Nephron (organoid): ENCODE results near the gene PRDM16.

Experiments
- H3K27ac Mint-ChIP-seq, 3 experiments: 2 replicates each; pipeline ENCODE4 v1.8.0; 2020; ENCODE audit warnings: mixed read lengths in 3 of 3, mild to moderate bottlenecking in 2 of 3, moderate library complexity in 1 of 3
- H3K27me3 Mint-ChIP-seq: 2 replicates; pipeline ENCODE4 v1.8.0; 2021; ENCODE audit warnings: low read depth, mild to moderate bottlenecking, moderate library complexity, mixed read lengths
- H3K36me3 Mint-ChIP-seq: 2 replicates; pipeline ENCODE4 v1.8.0; 2020; ENCODE audit warnings: low read depth, mixed read lengths
- H3K4me1 Mint-ChIP-seq: 2 replicates; pipeline ENCODE4 v1.8.0; 2020; ENCODE audit warnings: mixed read lengths
- H3K4me3 Mint-ChIP-seq, 3 experiments: 2 replicates each; pipeline ENCODE4 v1.8.0; 2020; ENCODE audit warnings: mild to moderate bottlenecking in 3 of 3, mixed read lengths in 3 of 3, moderate library complexity in 2 of 3
- H3K9me3 Mint-ChIP-seq: 2 replicates; pipeline ENCODE4 v1.8.0; 2020; ENCODE audit warnings: mixed read lengths
- TF ChIP-seq, protein P1 (sequence below), 3 experiments: fragments of 200-600 bp; sonication (generic); IDR thresholded peaks; one replicate each; pipeline ENCODE4 v1.5.0; 2021; ENCODE audit warnings: antibody characterized with exemption in 3 of 3; ENCODE audit not compliant: unreplicated experiment in 3 of 3

Gene PRDM16

GRCh38 chr1:3114846-3115245 is 45.8 kb downstream of the PRDM16 start:
- Mint-ChIP-seq H3K27ac (no peak overlapping the region), H3K27me3 (peaks cover 45% of the 10 kb centered on the region), H3K36me3 (no peaks in the 10 kb centered on the region), H3K4me3 (no peak overlapping the region), H3K4me1 (peaks cover 25% of the 10 kb centered on the region), H3K9me3 (no peaks in the 10 kb centered on the region)
- TF ChIP-seq, protein P1, sequence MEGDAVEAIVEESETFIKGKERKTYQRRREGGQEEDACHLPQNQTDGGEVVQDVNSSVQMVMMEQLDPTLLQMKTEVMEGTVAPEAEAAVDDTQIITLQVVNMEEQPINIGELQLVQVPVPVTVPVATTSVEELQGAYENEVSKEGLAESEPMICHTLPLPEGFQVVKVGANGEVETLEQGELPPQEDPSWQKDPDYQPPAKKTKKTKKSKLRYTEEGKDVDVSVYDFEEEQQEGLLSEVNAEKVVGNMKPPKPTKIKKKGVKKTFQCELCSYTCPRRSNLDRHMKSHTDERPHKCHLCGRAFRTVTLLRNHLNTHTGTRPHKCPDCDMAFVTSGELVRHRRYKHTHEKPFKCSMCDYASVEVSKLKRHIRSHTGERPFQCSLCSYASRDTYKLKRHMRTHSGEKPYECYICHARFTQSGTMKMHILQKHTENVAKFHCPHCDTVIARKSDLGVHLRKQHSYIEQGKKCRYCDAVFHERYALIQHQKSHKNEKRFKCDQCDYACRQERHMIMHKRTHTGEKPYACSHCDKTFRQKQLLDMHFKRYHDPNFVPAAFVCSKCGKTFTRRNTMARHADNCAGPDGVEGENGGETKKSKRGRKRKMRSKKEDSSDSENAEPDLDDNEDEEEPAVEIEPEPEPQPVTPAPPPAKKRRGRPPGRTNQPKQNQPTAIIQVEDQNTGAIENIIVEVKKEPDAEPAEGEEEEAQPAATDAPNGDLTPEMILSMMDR (IDR thresholded peaks at IDR 0.05; ENCODE audit: unreplicated experiment in 3 of 3), result no peak

DNA sequence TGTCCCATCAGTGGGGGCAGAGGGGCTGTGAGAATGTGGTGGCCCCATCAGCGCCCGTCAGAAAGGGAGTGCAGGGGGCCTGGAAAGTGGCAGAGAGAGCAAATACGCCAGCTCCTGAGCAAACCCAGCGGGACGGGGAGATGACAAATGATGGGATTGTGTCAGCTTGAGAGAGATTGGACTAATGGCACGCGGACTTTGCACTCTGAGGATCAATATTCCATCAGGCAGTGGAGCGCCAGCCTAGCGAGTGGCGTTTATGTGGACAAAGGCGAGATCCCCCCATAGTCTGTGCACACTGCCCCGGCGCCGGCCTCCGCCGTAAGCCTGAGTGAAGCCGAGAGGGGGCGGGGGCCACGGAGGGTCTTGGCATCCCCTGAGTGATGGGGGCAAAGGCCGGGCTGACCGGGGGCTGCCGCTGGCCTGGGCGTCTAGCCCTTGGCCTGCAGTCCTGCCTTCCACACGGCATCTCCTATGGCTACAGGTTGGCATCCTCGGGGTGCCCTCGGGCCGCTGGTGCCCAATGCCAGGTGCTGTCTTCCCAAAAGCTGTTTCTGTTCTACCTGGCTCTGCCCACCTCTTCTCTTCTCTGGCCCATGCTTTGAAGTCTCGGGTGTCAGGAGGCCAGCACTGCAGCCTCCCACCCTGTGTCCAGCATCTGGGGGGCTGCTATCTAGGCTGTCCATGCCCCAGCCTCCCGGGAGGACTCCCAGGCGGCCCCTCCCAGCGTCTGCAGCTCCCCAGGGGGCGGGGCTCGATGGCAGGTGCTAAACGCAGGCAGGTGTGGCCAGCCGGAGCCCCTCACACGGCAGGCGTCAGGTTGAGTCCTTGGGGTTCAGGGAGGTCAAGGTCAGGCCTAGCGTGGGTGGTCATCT is 46.5 kb downstream of the PRDM16 start:
- Mint-ChIP-seq H3K4me1 (peaks cover 29% of the 10 kb centered on the region), H3K36me3 (no peaks in the 10 kb centered on the region), H3K27me3 (peaks cover 48% of the 10 kb centered on the region), H3K9me3 (no peaks in the 10 kb centered on the region), H3K4me3 (no peak overlapping the region), H3K27ac (no peak overlapping the region)
- TF ChIP-seq, protein P1 (IDR thresholded peaks at IDR 0.05; ENCODE audit: unreplicated experiment in 3 of 3), result no peak

- Mint-ChIP-seq H3K27ac (no peak overlapping the region), H3K36me3 (no peaks in the 10 kb centered on the region), H3K4me3 (no peak overlapping the region), H3K27me3 (peaks cover 46% of the 10 kb centered on the region), H3K9me3 (no peaks in the 10 kb centered on the region), H3K4me1 (peaks cover 35% of the 10 kb centered on the region)
- TF ChIP-seq, protein P1 (IDR thresholded peaks at IDR 0.05; ENCODE audit: unreplicated experiment in 3 of 3), result no peak
Measured at GRCh38 chr1:3116150-3116510, 47.1 kb downstream of the PRDM16 start.

DNA sequence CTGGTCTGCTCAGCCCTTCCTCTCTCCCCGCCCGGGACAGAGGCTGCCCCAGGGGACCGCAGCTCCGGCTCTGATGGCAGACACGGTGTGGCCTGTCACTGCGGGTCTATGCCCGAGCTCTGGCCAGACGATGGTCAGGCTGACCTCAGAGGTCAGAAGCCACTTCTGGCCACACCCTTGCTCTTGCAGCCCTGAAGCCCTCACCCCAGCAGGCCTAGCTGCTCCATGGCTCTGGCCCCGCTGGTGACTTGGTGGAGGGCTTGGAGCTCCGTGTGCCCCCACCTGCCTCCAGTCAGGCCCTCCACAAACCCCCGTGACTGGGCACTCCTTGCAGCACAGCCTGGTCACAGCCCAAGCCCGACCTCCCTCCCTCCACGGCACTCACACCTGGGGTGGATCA is 47.6 kb downstream of the PRDM16 start:
- TF ChIP-seq, protein P1 (IDR thresholded peaks at IDR 0.05; ENCODE audit: unreplicated experiment in 3 of 3), result no peak
- H3K27ac Mint-ChIP-seq, result peak overlapping the region in 1 of 3 experiments; percentile 11
- peaks cover 50% of the 10 kb centered on the region for H3K27me3 Mint-ChIP-seq
- no peak overlapping the region for H3K4me3 Mint-ChIP-seq
- H3K4me1 Mint-ChIP-seq, result peaks cover 33% of the 10 kb centered on the region
- H3K36me3 Mint-ChIP-seq, result no peaks in the 10 kb centered on the region
- no peaks in the 10 kb centered on the region for H3K9me3 Mint-ChIP-seq

- peaks cover 53% of the 10 kb centered on the region for H3K27me3 Mint-ChIP-seq
- TF ChIP-seq, protein P1 (IDR thresholded peaks at IDR 0.05; ENCODE audit: unreplicated experiment in 3 of 3), result no peak
- no peak overlapping the region for H3K27ac Mint-ChIP-seq
- no peaks in the 10 kb centered on the region for H3K36me3 Mint-ChIP-seq
- H3K4me1 Mint-ChIP-seq, result peaks cover 39% of the 10 kb centered on the region
- no peak overlapping the region for H3K4me3 Mint-ChIP-seq
- no peaks in the 10 kb centered on the region for H3K9me3 Mint-ChIP-seq
Measured at GRCh38 chr1:3117879-3118278, 48.9 kb downstream of the PRDM16 start.

- peaks cover 56% of the 10 kb centered on the region for H3K27me3 Mint-ChIP-seq
- no peak overlapping the region for H3K4me3 Mint-ChIP-seq
- H3K27ac Mint-ChIP-seq, result peak overlapping the region in 1 of 3 experiments; percentile 75
- H3K36me3 Mint-ChIP-seq, result no peaks in the 10 kb centered on the region
- no peaks in the 10 kb centered on the region for H3K9me3 Mint-ChIP-seq
- H3K4me1 Mint-ChIP-seq, result peaks cover 37% of the 10 kb centered on the region
- TF ChIP-seq, protein P1 (IDR thresholded peaks at IDR 0.05; ENCODE audit: unreplicated experiment in 3 of 3), result no peak
Measured at GRCh38 chr1:3119061-3119460, 50.1 kb downstream of the PRDM16 start.
